Measurements from ENCODE around the gene RANBP3. TPM values are rescaled to one million over a fixed set of nuclear protein-coding genes. Genes with fewer than 3 reads are reported as not detected.
"Not testable (repeated sequence)": the region's sequence is repeated elsewhere in the genome, so short reads cannot be mapped to it uniquely, and the experiment has no call there.

Gene RANBP3
- polyA plus RNA-seq, 1 donor, result 72.2 TPM

- no peak for DNase-seq
Observed at GRCh38 chr19:5967571-5967970, 10.4 kb downstream of the RANBP3 start.

GRCh38 chr19:5966941-5967340, 11.0 kb downstream of the RANBP3 start:
- DNase-seq, result no peak

- no peak for DNase-seq
Observed at GRCh38 chr19:5966215-5966614, 11.7 kb downstream of the RANBP3 start.

GRCh38 chr19:5964816-5965565, 12.9 kb downstream of the RANBP3 start:
- no peak for DNase-seq

GRCh38 chr19:5963855-5964254, 14.1 kb downstream of the RANBP3 start:
- DNase-seq, result no peak

- not testable (repeated sequence) for DNase-seq
Observed at GRCh38 chr19:5963259-5963658, 14.7 kb downstream of the RANBP3 start.

- no peak for DNase-seq
Observed at GRCh38 chr19:5961969-5962945, 15.7 kb downstream of the RANBP3 start.

- DNase-seq, result not testable (repeated sequence)
Observed at GRCh38 chr19:5961641-5961968, 16.3 kb downstream of the RANBP3 start.

- no peak for DNase-seq
Observed at GRCh38 chr19:5960005-5961001, 17.6 kb downstream of the RANBP3 start.

- DNase-seq, result no peak
Observed at GRCh38 chr19:5959260-5960004, 18.5 kb downstream of the RANBP3 start.

GRCh38 chr19:5958851-5959122, 19.2 kb downstream of the RANBP3 start:
- no peak for DNase-seq

GRCh38 chr19:5958074-5958850, 19.7 kb downstream of the RANBP3 start:
- DNase-seq, result no peak

GRCh38 chr19:5957170-5957569, 20.8 kb downstream of the RANBP3 start:
- no peak for DNase-seq

- no peak for DNase-seq
Observed at GRCh38 chr19:5956728-5957127, 21.2 kb downstream of the RANBP3 start.

GRCh38 chr19:5956323-5956722, 21.6 kb downstream of the RANBP3 start:
- no peak for DNase-seq

GRCh38 chr19:5955636-5955935, 22.4 kb downstream of the RANBP3 start:
- no peak for DNase-seq

GRCh38 chr19:5954293-5954692, 23.6 kb downstream of the RANBP3 start:
- no peak for DNase-seq

- DNase-seq, result no peak
Observed at GRCh38 chr19:5953680-5954213, 24.2 kb downstream of the RANBP3 start.

GRCh38 chr19:5953030-5953589, 24.8 kb downstream of the RANBP3 start:
- DNase-seq, result no peak
